Measurements from ENCODE around the gene TRIP6. TPM values are rescaled to one million over a fixed set of nuclear protein-coding genes. Genes with fewer than 3 reads are reported as not detected.

The TRIP6 gene
- total and polyA plus RNA-seq, 2 of the 8 experiments (the other 6 are each of a cell fraction or from before 2014, with no cell fraction given): 88.4 to 103 TPM

GRCh38 chr7:100914879-100915447 is 47.8 kb downstream of the TRIP6 start:
- H3K14ac ChIP-seq (ENCODE audit: insufficient read length): no peak overlapping the region
- no peak overlapping the region for H4K5ac ChIP-seq (ENCODE audit: insufficient read length, low read depth, low read length)
- H3K9me3 ChIP-seq (ENCODE audit: insufficient read depth in 2 of 2, low read depth in 1 of 2, low read length in 1 of 2): no peaks in the 10 kb centered on the region
- H3K36me3 ChIP-seq (ENCODE audit: control insufficient read depth in 2 of 4, insufficient read depth in 4 of 4, low read length in 3 of 4): no peaks in the 10 kb centered on the region
- H3K18ac ChIP-seq (ENCODE audit: extremely low read depth, low read length): no peak overlapping the region
- H4K20me1 ChIP-seq (replicated peaks in 1 of 2; ENCODE audit: control insufficient read depth in 1 of 2, insufficient read depth in 2 of 2, low read length in 2 of 2): no peaks in the 10 kb centered on the region
- no peak overlapping the region for H3K9ac ChIP-seq (replicated peaks in 1 of 4; ENCODE audit: extremely low read depth in 1 of 4, low read depth in 3 of 4, low read length in 3 of 4)
- H3K4ac ChIP-seq (replicated peaks; ENCODE audit: insufficient read length, low read depth, low read length): no peak overlapping the region
- ChIA-PET POLR2A (ENCODE audit: partially characterized antibody) (no interaction called here), CTCF (ENCODE audit: partially characterized antibody) (interaction anchor here (0.6 to 1.6 kb wide), 2 partner anchors 13 to 43 kb away, joined by 4 read pairs; no protein-coding TSS in a partner anchor)
- H2AFZ ChIP-seq (ENCODE audit: low read length): no peak overlapping the region
- no peak overlapping the region for H2BK5ac ChIP-seq (ENCODE audit: low read depth, low read length)
- no peaks in the 10 kb centered on the region; the same call in 1 of the 2 replicates for H3K23me2 ChIP-seq (ENCODE audit: low read depth, low read length)
- peaks cover 0 to 2% (median under 1%) of the 10 kb centered on the region in 4 experiments; a peak in 1 of 7 replicates for H3K4me1 ChIP-seq (replicated peaks in 1 of 4; ENCODE audit: control insufficient read depth in 3 of 4, insufficient read depth in 4 of 4, low read length in 3 of 4)
- 84% methylated on average over 8 of the region's 8 CpGs; no CpG with 5 or more reads in 1 of the 2 experiments for WGBS, 2 experiments (ENCODE audit: extremely low coverage in 1 of 2, insufficient coverage in 1 of 2, insufficient read length in 1 of 2, insufficient replicate concordance in 2 of 2, low coverage in 1 of 2, low lambda C conversion rate in 2 of 2, missing lambda C conversion rate in 1 of 2)
- no peaks in the 10 kb centered on the region for H3K79me2 ChIP-seq (ENCODE audit: control insufficient read depth in 1 of 2, insufficient read depth in 2 of 2, low read length in 2 of 2)
- no peak overlapping the region for H4K91ac ChIP-seq (replicated peaks; ENCODE audit: insufficient read length, low read length)
- H2BK120ac ChIP-seq (replicated peaks; ENCODE audit: low read depth, low read length): no peak overlapping the region
- DNase-seq (ENCODE audit: low read depth in 1 of 2, low spot score in 2 of 2) (no peak), FAIRE-seq (no peak)
- H2AK5ac ChIP-seq (ENCODE audit: low read depth, low read length): no peak overlapping the region
- H3K27me3 ChIP-seq (replicated peaks in 1 of 4; ENCODE audit: control insufficient read depth in 3 of 4, extremely low read depth in 1 of 4, insufficient read depth in 3 of 4, low read length in 3 of 4): no peaks in the 10 kb centered on the region
- H3K4me2 ChIP-seq (ENCODE audit: insufficient read depth in 1 of 2, low read depth in 2 of 2, low read length in 2 of 2): no peak overlapping the region
- H4K8ac ChIP-seq (ENCODE audit: extremely low read depth, insufficient read depth, low read length): no peak overlapping the region
- H3K4me3 ChIP-seq (ENCODE audit: extremely low read depth in 1 of 4, insufficient read depth in 2 of 4, low read depth in 3 of 4, low read length in 4 of 4): no peak overlapping the region
- no peak overlapping the region for H3K56ac ChIP-seq (replicated peaks; ENCODE audit: insufficient read length, low read depth, low read length)
- H2BK12ac ChIP-seq (ENCODE audit: low read depth, low read length): no peak overlapping the region
- H3K79me1 ChIP-seq (ENCODE audit: low read depth, low read length): no peaks in the 10 kb centered on the region
- no peak overlapping the region for H3K23ac ChIP-seq (ENCODE audit: insufficient read length)
- H3K27ac ChIP-seq (ENCODE audit: low read depth, low read length): no peak overlapping the region
- H2BK15ac ChIP-seq (ENCODE audit: low read length): no peak overlapping the region; the same call in 1 of the 2 replicates
- H2BK20ac ChIP-seq (ENCODE audit: low read length): no peak overlapping the region
- no peak for TF ChIP-seq SIRT6 (IDR thresholded peaks at IDR 0.05; ENCODE audit: low read length)
- no peak for TF ChIP-seq CEBPB (IDR thresholded peaks at IDR 0.05; ENCODE audit: low read depth, low read length)
- TF ChIP-seq KDM4A (IDR thresholded peaks at IDR 0.05; ENCODE audit: low read depth, low read length, severe bottlenecking): no peak
- TF ChIP-seq TAF7 (optimal IDR thresholded peaks at IDR 0.05; ENCODE audit: borderline replicate concordance, low read depth, low read length): no peak
- TF ChIP-seq MAX (IDR thresholded peaks at IDR 0.05): no peak
- no peak for TF ChIP-seq HDAC6 (IDR thresholded peaks at IDR 0.05; ENCODE audit: low read depth, low read length)
- TF ChIP-seq NANOG (IDR thresholded peaks at IDR 0.05; ENCODE audit: insufficient read depth, low read depth, low read length, poor library complexity, severe bottlenecking): no peak
- TF ChIP-seq HDAC2 (IDR thresholded peaks at IDR 0.05; ENCODE audit: borderline replicate concordance in 1 of 2, low read depth in 2 of 2, low read length in 2 of 2): no peak
- no peak for TF ChIP-seq SP1 (IDR thresholded peaks at IDR 0.05; ENCODE audit: low read depth, low read length)
- no peak for TF ChIP-seq RAD21 (IDR thresholded peaks at IDR 0.05 in 1 of 2, conservative IDR thresholded peaks at IDR 0.05 in 1 of 2; ENCODE audit: low read depth in 2 of 2, low read length in 2 of 2)
